ENCODE data around the gene DAPK1.

DAPK1 gene

DNA sequence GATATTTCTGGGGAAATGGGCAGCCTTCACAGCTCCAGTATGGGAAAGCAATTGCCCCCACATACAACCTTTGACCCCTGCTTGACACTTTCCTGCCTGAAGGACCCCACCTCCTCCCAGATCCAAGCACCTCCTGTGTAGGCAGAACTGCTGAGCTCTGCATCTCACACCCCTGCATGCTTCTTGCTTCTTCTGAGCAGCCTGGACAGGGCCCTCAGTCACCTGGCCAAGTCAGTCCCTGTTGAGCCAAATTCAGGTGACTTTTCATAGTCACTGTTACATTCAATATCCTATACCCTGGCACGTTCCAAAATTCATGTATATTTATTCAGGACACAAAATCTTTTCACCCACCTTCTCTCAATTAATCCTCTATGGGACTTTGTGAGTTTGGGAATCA is 197.9 kb downstream of the DAPK1 start:
- DNase-seq (ENCODE audit: low read depth) = no peak

GRCh38 chr9:87696641-87697040 is 199.0 kb downstream of the DAPK1 start:
- no peak for DNase-seq (ENCODE audit: low read depth)

DNA sequence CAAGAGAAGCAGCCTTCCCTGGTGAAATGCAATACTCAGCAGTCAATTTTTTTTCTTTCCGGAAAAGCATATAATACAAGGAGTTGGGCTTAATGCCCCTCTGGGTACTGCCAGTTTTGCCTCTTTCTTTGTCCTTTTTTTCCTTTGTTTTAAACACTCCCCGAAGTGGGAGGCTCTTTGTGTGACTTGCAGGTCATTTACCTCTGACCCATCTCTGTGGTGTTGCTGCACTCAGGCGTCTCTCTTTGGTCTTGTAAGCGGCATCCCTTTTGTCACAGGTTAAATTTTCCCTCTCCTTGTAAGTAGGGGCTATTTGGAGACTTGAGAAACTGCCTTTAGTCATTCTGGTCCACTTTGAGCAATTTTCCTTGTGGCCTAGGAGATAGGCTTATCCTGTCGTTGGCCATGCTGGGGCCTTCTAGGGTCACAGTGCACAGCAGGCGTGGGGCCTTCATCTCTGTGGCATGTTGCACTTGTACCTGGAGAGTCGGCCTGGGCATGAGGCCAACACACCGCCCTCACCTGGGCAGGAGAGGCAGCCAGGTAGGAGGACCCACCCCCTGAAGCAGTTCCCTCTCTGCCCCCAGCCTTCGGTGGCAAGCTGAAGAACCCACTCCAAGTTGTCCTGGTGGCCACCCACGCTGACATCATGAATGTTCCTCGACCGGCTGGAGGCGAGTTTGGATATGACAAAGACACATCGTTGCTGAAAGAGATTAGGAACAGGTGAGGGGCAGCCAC is 200.6 kb downstream of the DAPK1 start:
- no peak for DNase-seq (ENCODE audit: low read depth)

DNA sequence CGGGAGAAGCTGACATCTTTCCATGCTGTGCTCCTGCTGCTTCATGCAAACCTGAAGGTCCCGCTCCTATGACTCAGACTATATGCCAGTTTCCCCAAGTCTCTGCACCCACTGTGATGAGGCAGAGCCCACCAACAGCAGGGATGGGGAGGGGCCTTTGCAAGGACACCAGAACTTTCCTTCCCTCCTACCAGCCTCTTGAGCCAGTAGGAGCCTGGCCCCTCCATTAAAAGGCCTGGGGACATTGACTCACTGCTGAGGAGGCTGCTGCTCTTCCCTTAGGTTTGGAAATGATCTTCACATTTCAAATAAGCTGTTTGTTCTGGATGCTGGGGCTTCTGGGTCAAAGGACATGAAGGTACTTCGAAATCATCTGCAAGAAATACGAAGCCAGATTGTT is 202.2 kb downstream of the DAPK1 start:
- no peak for DNase-seq (ENCODE audit: low read depth)

DNA sequence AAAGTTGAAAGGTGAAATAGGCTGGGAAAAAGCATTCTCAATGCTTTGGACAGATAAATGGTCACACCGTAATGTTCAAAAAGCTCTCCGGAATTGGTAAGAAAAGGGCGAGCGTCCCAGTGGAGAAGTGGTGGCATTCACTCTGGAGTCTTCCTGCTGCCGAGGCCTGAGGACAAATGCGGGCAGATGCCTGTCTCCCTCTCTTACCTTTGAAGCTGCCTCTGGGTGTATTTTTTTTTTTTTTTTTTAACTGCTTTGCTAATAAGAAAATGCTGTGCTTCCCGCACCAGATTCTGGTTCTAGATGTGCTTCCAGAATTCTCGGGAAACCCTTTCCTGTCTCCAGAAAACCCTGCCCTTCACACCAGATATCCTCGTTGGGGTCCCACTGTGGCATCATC is 203.8 kb downstream of the DAPK1 start:
- DNase-seq (ENCODE audit: low read depth) = no peak

- no peak for DNase-seq (ENCODE audit: low read depth)
Measured at GRCh38 chr9:87701931-87702421, 204.3 kb downstream of the DAPK1 start.

- no peak for DNase-seq (ENCODE audit: low read depth)
Measured at GRCh38 chr9:87702921-87703320, 205.3 kb downstream of the DAPK1 start.

DNA sequence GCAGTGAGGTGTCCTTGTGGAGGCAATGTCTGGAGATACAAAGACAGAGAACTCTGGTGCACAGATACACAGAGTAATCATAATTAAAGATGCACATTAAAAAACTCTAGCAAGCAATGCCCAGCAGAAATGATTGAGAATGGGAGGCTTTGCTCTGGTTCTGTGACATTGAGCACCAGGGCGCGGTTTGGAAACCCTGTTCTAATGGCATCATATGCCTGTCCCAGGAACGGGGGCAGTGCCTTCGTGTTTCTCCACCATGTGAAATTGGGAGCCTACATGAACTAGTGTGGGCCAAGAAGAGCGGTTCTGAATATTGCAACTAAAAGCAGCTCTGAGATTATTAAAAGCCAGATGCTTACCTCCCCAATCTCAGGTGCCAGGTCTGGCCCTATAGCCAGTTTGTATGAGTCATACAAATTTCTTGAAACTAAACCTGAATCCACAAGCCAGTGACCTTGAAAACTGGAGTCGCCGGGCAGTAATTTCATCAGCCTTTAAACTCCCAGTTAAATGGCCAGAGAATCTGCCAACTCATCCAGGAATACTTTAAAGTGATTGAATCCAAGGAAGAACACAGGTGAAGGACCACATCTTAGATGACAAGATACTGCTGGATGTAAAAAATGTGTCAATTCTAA is 206.1 kb downstream of the DAPK1 start:
- DNase-seq (ENCODE audit: low read depth) = no peak

DNA sequence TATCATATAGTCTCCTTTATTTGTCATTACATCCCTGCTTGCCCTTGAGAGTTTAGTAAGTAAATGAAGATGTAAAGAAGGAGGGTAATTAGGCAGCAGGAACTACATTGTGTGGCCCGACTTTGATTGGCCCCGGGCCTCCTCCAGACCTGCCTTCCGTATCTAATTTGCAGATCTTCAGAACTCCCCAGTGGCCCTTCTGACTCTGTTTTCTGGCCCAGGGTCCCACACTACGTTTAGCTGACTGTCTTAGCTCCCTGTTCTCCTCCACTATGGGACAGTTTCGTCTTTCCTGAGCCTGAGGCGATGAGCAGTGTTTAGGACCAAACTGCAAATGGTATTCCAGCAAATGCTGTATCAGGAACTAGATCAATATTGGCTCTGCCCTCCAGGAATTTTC is 206.7 kb downstream of the DAPK1 start:
- no peak for DNase-seq (ENCODE audit: low read depth)

DNA sequence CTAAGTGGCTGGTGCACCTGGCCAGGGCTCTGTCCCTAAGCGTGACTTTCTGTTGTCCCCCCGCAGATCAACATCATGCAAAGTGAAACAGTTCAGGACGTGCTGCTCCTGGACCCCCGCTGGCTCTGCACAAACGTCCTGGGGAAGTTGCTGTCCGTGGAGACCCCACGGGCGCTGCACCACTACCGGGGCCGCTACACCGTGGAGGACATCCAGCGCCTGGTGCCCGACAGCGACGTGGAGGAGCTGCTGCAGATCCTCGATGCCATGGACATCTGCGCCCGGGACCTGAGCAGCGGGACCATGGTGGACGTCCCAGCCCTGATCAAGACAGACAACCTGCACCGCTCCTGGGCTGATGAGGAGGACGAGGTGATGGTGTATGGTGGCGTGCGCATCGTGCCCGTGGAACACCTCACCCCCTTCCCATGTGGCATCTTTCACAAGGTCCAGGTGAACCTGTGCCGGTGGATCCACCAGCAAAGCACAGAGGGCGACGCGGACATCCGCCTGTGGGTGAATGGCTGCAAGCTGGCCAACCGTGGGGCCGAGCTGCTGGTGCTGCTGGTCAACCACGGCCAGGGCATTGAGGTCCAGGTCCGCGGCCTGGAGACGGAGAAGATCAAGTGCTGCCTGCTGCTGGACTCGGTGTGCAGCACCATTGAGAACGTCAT is 208.5 kb downstream of the DAPK1 start:
- no peak for DNase-seq (ENCODE audit: low read depth)

- DNase-seq (ENCODE audit: low read depth) = no peak
Measured at GRCh38 chr9:87707805-87708506, 210.3 kb downstream of the DAPK1 start.

DNA sequence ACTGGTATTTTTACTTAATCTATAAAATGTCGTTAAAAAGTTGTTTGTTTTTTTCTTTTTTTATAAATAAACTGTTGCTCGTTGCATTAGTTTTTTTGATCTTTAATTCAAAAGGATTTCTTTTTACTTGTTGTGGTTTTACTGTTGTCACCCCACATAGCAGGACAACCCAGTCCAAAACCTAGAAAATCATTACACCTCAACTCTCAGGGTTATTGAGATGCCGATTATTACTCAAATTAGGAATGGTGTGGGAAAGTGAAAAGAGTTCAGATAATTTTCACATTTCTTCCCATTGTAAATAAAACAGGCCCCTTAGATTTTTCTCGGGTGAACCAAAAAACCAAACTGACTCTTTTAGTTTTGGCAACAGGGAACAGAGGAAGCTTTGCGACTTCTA is 210.9 kb downstream of the DAPK1 start:
- no peak for DNase-seq (ENCODE audit: low read depth)

- no peak for DNase-seq (ENCODE audit: low read depth)
Measured at GRCh38 chr9:87708986-87709728, 211.5 kb downstream of the DAPK1 start.

DNA sequence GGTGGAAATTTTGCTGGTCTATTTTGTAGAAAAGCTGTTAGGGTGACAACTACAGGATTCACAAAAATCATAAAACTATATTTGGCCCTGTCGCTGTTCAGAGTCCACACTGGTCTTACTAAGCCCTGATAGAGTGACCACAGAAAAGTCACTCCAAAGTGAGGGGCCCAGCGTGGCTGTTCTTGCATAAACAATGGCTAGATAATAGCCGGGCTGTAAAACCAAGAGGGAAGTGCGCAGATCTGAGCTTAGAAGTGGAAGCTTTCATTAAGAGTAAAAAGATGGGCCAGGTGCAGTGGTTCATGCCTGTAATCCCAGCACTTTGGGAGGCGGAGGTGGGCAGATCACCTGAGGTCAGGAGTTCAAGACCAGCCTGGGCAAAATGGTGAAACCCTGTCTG is 212.8 kb downstream of the DAPK1 start:
- DNase-seq (ENCODE audit: low read depth) = no peak

GRCh38 chr9:87711857-87712800 is 214.5 kb downstream of the DAPK1 start:
- DNase-seq (ENCODE audit: low read depth) = no peak

DNA sequence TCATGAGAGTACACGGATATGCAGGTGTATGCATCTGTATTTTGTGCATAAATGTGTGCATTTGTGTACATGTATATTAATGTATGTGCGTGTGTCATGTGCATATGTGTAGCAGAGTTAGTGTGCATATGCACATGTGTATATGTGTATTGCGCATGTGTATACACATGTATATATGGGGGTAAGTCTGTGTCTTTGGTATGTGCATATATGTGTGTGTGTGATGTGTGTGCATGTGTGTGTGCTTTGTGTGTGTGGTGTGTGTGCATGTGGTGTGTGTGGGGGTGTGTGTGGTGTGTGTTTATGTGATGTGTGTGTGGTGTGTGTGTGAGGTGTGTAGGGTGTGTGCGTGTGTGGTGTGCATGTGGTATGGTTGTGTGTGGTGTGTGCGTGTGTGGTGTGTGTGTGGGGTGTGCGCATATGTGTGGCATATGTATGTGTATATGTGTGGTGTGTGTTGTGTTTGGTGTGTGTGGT is 215.2 kb downstream of the DAPK1 start:
- DNase-seq (ENCODE audit: low read depth) = no peak

DNA sequence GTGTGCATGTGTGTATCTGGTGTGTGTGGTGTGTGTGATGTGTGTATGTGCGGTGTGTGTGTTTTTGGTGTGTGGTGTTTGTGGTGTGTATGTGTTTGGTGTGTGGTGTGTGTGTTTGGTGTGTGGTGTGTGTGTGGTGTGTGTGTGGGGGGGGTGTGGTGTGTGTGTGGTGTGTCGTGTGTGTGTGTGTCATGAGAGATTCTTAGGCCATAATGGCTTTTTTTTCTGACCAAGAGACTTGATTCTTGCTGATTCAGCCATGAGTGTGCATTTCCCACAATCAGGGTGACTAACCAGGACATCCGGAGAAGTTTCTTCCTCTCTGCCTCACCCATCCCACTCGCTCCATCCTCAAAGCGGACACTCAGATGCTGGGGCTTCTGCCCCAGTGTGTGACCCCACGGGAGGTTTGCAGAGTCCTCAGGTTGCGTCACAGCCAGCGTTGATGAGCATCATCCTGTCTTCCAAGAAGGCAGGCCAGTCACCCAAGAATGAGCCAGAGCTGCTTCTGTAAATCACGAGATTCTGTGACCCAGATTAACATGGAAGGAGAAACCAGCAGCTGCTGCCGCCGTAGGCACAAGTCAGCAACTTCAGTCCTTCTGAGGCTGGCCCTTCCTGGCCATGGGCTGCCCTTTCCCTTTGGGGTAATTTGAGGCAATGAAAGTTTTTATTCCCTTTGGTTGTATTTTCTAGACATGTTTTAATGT is 215.8 kb downstream of the DAPK1 start:
- no peak for DNase-seq (ENCODE audit: low read depth)

- no peak for DNase-seq (ENCODE audit: low read depth)
Measured at GRCh38 chr9:87713988-87714330, 216.3 kb downstream of the DAPK1 start.

- no peak for DNase-seq (ENCODE audit: low read depth)
Measured at GRCh38 chr9:87714819-87715218, 217.2 kb downstream of the DAPK1 start.

GRCh38 chr9:87716141-87716540 is 218.5 kb downstream of the DAPK1 start:
- no peak for DNase-seq (ENCODE audit: low read depth)
